Measurements from ENCODE around the gene PTPRM.

- no peak for TF ChIP-seq CTCF (IDR thresholded peaks at IDR 0.05; ENCODE audit: low read depth, low read length)
- no peak for TF ChIP-seq POLR2A (IDR thresholded peaks at IDR 0.05; ENCODE audit: extremely low read depth, insufficient read length)
These were observed 322.4 kb downstream of the PTPRM start for GRCh38 chr18:7889515-7889914.
